ENCODE results near the gene UBE2S. TPM values are rescaled to one million over a fixed set of nuclear protein-coding genes. Genes with fewer than 3 reads are reported as not detected.

The UBE2S gene
- total and polyA plus RNA-seq, 3 donors from 2014 or later, result 150 to 272 (median 188) TPM

GRCh38 chr19:55434356-55434919 lies 26.9 kb upstream of the UBE2S start:
- intact Hi-C loops (cut with DNase I; ENCODE audit: low total_unique reads), result no loop called here
- no peaks in the 10 kb centered on the region for H3K27me3 ChIP-seq
- WGBS, 2 donors, result 49 to 66% methylated on average over 4 of the region's 4 CpGs

GRCh38 chr19:55433292-55433691 lies 25.7 kb upstream of the UBE2S start:
- no peaks in the 10 kb centered on the region for H3K27me3 ChIP-seq
- no peak for TF ChIP-seq POLR2A (IDR thresholded peaks at IDR 0.05)
- TF ChIP-seq, protein P1, sequence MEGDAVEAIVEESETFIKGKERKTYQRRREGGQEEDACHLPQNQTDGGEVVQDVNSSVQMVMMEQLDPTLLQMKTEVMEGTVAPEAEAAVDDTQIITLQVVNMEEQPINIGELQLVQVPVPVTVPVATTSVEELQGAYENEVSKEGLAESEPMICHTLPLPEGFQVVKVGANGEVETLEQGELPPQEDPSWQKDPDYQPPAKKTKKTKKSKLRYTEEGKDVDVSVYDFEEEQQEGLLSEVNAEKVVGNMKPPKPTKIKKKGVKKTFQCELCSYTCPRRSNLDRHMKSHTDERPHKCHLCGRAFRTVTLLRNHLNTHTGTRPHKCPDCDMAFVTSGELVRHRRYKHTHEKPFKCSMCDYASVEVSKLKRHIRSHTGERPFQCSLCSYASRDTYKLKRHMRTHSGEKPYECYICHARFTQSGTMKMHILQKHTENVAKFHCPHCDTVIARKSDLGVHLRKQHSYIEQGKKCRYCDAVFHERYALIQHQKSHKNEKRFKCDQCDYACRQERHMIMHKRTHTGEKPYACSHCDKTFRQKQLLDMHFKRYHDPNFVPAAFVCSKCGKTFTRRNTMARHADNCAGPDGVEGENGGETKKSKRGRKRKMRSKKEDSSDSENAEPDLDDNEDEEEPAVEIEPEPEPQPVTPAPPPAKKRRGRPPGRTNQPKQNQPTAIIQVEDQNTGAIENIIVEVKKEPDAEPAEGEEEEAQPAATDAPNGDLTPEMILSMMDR (IDR thresholded peaks at IDR 0.05), result no peak
- H3K27ac ChIP-seq, result no peak overlapping the region
- H3K9me3 ChIP-seq, result no peaks in the 10 kb centered on the region
- DNase-seq, result no peak
- H3K36me3 ChIP-seq (ENCODE audit: low read depth, missing control alignments), result no peaks in the 10 kb centered on the region
- 2 to 13% methylated on average over 3 to 12 of the region's 48 CpGs for WGBS, 2 donors
- no peaks in the 10 kb centered on the region for H3K4me1 ChIP-seq
- no peak overlapping the region for H3K4me3 ChIP-seq
- intact Hi-C loops (cut with DNase I; ENCODE audit: low total_unique reads), result no loop called here

More at GRCh38 chr19:55434356-55434919, 26.9 kb upstream of the UBE2S start:
- TF ChIP-seq POLR2A (IDR thresholded peaks at IDR 0.05), result no peak
- TF ChIP-seq, protein P1 (IDR thresholded peaks at IDR 0.05), result no peak
- no peak for DNase-seq
- no peaks in the 10 kb centered on the region for H3K36me3 ChIP-seq (ENCODE audit: low read depth, missing control alignments)
- no peak overlapping the region for H3K27ac ChIP-seq
- H3K4me1 ChIP-seq, result no peaks in the 10 kb centered on the region
- no peak overlapping the region for H3K4me3 ChIP-seq
- no peaks in the 10 kb centered on the region for H3K9me3 ChIP-seq

DNA sequence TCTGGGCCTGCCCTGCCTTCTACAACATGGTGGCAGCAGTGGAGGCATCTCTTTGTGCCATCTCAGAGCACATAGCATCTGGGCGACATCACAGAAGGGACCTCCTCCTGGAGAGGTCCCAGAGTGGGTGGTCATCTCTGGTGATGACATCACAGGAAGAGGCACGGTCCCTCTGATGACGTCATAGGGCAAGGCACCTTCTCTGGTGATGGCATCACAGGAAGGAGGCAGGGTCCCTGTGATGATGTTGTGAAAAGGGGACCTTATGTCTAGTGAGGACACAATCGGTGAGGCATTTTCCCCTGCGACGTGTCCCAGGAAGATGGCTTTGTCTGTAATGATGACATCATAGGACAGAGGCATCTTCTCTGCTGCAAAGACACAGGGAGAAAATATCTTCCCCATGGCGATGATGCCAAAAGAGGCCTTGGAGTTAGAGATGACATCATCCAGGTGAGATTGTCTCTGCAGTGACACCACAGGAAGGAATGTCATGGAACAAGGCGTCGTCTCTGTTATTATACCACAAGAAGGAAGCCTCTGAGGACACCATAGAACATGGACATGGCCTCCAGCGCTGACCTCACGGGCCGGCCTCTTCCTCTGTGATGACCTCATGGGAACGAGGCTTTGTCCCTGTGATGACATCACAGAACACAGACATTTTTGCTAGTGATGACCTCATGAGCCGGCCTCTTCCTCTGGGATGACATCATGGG lies 24.8 kb upstream of the UBE2S start:
- intact Hi-C loops (cut with DNase I; ENCODE audit: low total_unique reads), result no loop called here
- Histone ChIP-seq H3K4me3 (no peak overlapping the region), H3K36me3 (ENCODE audit: low read depth, missing control alignments) (no peaks in the 10 kb centered on the region), H3K27ac (no peak overlapping the region), H3K4me1 (no peaks in the 10 kb centered on the region), H3K27me3 (no peaks in the 10 kb centered on the region), H3K9me3 (no peaks in the 10 kb centered on the region)
- TF ChIP-seq, protein P1 (IDR thresholded peaks at IDR 0.05), result no peak
- TF ChIP-seq POLR2A (IDR thresholded peaks at IDR 0.05), result no peak
- WGBS, 2 donors, result 85 to 87% methylated on average over 13 to 14 of the region's 14 CpGs
- DNase-seq, result no peak

GRCh38 chr19:55431183-55431582 lies 23.6 kb upstream of the UBE2S start:
- H3K27me3 ChIP-seq, result no peaks in the 10 kb centered on the region
- no peak overlapping the region for H3K4me3 ChIP-seq
- no peak for DNase-seq
- no peak for TF ChIP-seq POLR2A (IDR thresholded peaks at IDR 0.05)
- TF ChIP-seq, protein P1 (IDR thresholded peaks at IDR 0.05), result no peak
- H3K27ac ChIP-seq, result no peak overlapping the region
- intact Hi-C loops (cut with DNase I; ENCODE audit: low total_unique reads), result no loop called here
- no peaks in the 10 kb centered on the region for H3K9me3 ChIP-seq
- no peaks in the 10 kb centered on the region for H3K36me3 ChIP-seq (ENCODE audit: low read depth, missing control alignments)
- WGBS, 2 donors, result 89 to 94% methylated on average over 1 of the region's 1 CpG
- H3K4me1 ChIP-seq, result no peaks in the 10 kb centered on the region
